Mucosa of descending colon (tissue), 3 donors: Measurements from ENCODE around the gene TAF15. TPM values are rescaled to one million over a fixed set of nuclear protein-coding genes. Genes with fewer than 3 reads are reported as not detected.

ENCODE experiments used
- ATAC-seq: fragments of 200-7000 bp; cut with Tn5 transposase; one replicate; pipeline ENCODE4 v1.9.1; 2020; ENCODE audit warnings: mild to moderate bottlenecking, moderate library complexity
- DNase-seq, 3 donors: peaks; one replicate each; pipeline ENCODE4 v3.0.0-alpha.2; 2020
- H3K36me3 ChIP-seq: fragments of 200-600 bp; one replicate; pipeline ENCODE4 v1.8.0; 2021; ENCODE audit warnings: low read depth, mild to moderate bottlenecking
- H3K4me1 ChIP-seq: fragments of 200-600 bp; one replicate; pipeline ENCODE4 v1.8.0; 2021; ENCODE audit warnings: low read depth, mild to moderate bottlenecking
- H3K4me3 ChIP-seq: fragments of 200-600 bp; one replicate; pipeline ENCODE4 v1.8.0; 2021; ENCODE audit warnings: mild to moderate bottlenecking
- H3K9me3 ChIP-seq: fragments of 200-600 bp; one replicate; pipeline ENCODE4 v1.8.0; 2021; ENCODE audit warnings: mild to moderate bottlenecking
- intact Hi-C, 2 donors: fragments of 100-400 bp; cut with DNase I in 1 of 2; cut with micrococcal nuclease in 1 of 2; formaldehyde crosslinking; loops; one replicate each; pipeline versions ENCODE4 v1.11.0 to v1.11.1; 2022; cut with DNase I, micrococcal nuclease
- total RNA-seq, 3 donors: library from RNA; stranded (reverse); fragmentation: NEBNext Ultra II Directional in 2 of 3; extraction: Animal tissue kit (Norgen Biotek cat#: 25700) in 2 of 3; gene quantifications; one replicate each; pipeline versions ENCODE4 v1.2.1 to v1.2.4, GENCODE V29; 2021 to 2023
- TF ChIP-seq, protein P1 (sequence below): fragments of 200-600 bp; IDR thresholded peaks from one replicate; pipeline ENCODE4 v1.8.0; 2022; ENCODE audit warnings: antibody characterized with exemption, mild to moderate bottlenecking
- donor health status: DM: no; HTN: no; CAD: no; lungs with moderate emphysema.
- donor health status: DM: no; HTN: no; CAD: no.
- donor health status: DM: no; HTN: yes; CAD: no.

The TAF15 gene
- total RNA-seq, 3 donors from 2014 or later: 131 to 165 (median 159) TPM

DNA sequence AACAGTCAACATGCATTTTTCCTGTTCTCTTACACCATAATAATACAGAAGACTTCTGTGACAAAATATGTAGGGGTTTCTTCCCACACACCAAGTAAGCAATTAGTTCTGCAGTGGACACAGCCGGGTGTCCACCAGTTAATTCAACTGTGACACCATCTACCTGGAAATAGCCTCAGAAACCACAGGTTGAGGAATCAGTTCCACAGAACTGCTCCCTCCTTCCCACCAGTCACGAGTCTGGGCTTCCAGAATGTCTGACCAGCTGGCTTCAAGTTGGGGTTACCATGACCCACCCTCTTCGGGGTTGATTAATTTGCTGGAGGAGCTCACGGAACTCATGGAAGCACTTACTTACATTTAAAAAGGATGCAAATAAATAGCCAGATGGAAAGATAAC, 84.5 kb downstream of the TAF15 start:
- Histone ChIP-seq H3K9me3 (no peaks in the 10 kb centered on the region), H3K36me3 (no peaks in the 10 kb centered on the region), H3K4me1 (no peaks in the 10 kb centered on the region), H3K4me3 (no peak overlapping the region)
- intact Hi-C loops: no loop called here
- DNase-seq (no peak), ATAC-seq (no peak)
- TF ChIP-seq, protein P1, sequence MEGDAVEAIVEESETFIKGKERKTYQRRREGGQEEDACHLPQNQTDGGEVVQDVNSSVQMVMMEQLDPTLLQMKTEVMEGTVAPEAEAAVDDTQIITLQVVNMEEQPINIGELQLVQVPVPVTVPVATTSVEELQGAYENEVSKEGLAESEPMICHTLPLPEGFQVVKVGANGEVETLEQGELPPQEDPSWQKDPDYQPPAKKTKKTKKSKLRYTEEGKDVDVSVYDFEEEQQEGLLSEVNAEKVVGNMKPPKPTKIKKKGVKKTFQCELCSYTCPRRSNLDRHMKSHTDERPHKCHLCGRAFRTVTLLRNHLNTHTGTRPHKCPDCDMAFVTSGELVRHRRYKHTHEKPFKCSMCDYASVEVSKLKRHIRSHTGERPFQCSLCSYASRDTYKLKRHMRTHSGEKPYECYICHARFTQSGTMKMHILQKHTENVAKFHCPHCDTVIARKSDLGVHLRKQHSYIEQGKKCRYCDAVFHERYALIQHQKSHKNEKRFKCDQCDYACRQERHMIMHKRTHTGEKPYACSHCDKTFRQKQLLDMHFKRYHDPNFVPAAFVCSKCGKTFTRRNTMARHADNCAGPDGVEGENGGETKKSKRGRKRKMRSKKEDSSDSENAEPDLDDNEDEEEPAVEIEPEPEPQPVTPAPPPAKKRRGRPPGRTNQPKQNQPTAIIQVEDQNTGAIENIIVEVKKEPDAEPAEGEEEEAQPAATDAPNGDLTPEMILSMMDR: no peak

DNA sequence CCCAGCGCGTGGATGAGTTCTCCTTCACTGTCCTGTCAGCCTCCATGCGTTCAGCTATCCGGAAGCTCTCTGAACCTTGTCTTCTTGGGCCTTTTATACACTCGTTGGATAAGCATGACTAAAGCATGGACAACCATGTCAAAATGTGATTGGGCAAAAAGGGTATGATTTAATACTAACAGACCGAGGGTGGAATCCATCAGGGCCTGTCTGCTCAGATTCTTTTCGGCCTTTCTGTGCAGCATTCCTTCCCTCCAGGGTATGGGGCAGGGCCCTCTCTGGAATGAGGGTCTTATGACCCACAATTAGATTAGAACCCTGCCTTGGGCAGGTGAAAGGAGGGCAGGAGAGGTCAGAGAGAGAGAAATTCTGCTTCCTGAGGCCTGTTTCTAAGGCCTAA, 84.9 kb downstream of the TAF15 start:
- no peak for DNase-seq
- no peaks in the 10 kb centered on the region for H3K4me1 ChIP-seq
- TF ChIP-seq, protein P1: no peak
- H3K36me3 ChIP-seq: no peaks in the 10 kb centered on the region
- no peaks in the 10 kb centered on the region for H3K9me3 ChIP-seq
- H3K4me3 ChIP-seq: no peak overlapping the region
- no peak for ATAC-seq
- intact Hi-C loops: no loop called here

DNA sequence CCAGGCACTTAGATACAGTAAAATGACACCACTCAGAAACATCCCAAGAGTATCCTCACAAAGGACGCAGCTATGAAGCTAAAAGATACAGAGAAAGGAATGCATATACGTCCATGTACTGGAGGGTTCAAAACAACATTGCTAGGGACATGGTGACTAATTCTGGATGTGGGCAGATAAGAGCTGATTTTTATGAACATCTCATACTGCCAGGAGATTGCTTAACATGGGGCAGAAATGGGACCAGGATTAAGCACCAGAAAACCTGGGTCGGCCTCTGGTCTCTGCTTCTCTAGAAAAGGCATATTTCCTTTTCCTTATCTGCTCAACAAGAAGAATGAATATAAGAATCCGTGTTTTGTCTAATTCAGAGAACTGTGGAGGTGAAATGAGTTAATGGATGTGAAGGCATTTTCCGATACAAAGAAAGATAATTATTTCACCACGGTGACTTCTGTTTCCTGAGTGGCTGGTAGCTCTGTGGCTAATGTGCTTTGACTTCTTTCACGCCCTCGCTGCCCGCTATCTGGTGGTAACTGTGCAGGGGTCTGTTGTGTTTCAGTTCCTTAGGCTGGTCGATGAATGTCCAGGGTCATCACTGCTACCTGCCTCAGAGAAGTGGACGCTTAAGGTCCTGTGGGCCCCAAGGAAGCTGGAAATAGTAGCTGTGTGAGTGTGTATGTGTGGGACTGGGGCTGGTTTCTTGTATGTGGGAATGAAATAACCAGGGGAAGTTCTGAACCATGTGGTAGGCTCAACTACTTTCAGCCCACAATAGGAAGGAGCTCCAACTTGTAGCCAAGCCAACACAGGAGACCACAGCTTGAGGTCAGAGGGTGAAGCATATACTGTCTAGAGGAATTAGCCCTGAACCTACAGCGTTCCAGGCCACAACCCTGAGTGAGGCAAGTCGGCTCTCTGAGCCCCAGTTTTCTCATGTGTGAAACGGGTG, 86.6 kb downstream of the TAF15 start:
- H3K36me3 ChIP-seq: no peaks in the 10 kb centered on the region
- peak in 1 of 3 donors; percentile 34 for DNase-seq
- intact Hi-C loops: no loop called here
- ATAC-seq: peak; percentile 54
- TF ChIP-seq, protein P1: no peak
- H3K9me3 ChIP-seq: no peaks in the 10 kb centered on the region
- H3K4me3 ChIP-seq: no peak overlapping the region
- H3K4me1 ChIP-seq: no peaks in the 10 kb centered on the region

Other genes starting within 250 kb of the TAF15 start
- not detected for gene SLFN14, start 248.7 kb upstream of the TAF15 start, total RNA-seq
- gene PEX12, start 230.9 kb upstream of the TAF15 start, total RNA-seq: 1 to 10 TPM; 2.8 to 4.9 (median 3.8) TPM
- gene AP2B1, start 222.2 kb upstream of the TAF15 start, total RNA-seq: 100 to 1,000 TPM; 127 to 177 (median 153) TPM
- 1 to 10 TPM in 1 of 3 donors, under 1 TPM in 1, not detected in 1; 0.65 to 4.6 TPM for gene RASL10B, start 77.8 kb upstream of the TAF15 start, total RNA-seq
- not detected for gene GAS2L2, start 56.2 kb upstream of the TAF15 start, total RNA-seq
- not detected for gene C17orf50, start 48.6 kb upstream of the TAF15 start, total RNA-seq
- gene MMP28, start 13.8 kb upstream of the TAF15 start, total RNA-seq: 10 to 100 TPM; 31.0 to 82.4 (median 43.7) TPM
- gene HEATR9, start 59.4 kb downstream of the TAF15 start, total RNA-seq: not detected
- 10 to 100 TPM in 2 of 3 donors, 1 to 10 TPM in 1; 8.4 to 20.6 (median 13.7) TPM for gene CCL5, start 70.9 kb downstream of the TAF15 start, total RNA-seq
- 1 to 10 TPM in 2 of 3 donors, not detected in 1; 1.3 to 3.1 TPM for gene RDM1, start 121.3 kb downstream of the TAF15 start, total RNA-seq
- not detected for gene LYZL6, start 134.2 kb downstream of the TAF15 start, total RNA-seq
- gene CCL16, start 172.0 kb downstream of the TAF15 start, total RNA-seq: under 1 TPM in 2 of 3 donors, not detected in 1; 0.20 to 0.44 TPM
- 1 to 10 TPM; 4.0 to 7.2 (median 6.2) TPM for gene CCL14, start 177.2 kb downstream of the TAF15 start, total RNA-seq
- 10 to 100 TPM; 19.8 to 79.4 (median 59.7) TPM for gene CCL15, start 192.1 kb downstream of the TAF15 start, total RNA-seq
- 1 to 10 TPM; 1.3 to 5.2 (median 3.3) TPM for gene CCL23, start 208.5 kb downstream of the TAF15 start, total RNA-seq